ENCODE measurements around the gene ST7. TPM values are rescaled to one million over a fixed set of nuclear protein-coding genes. Genes with fewer than 3 reads are reported as not detected.
A peak's percentile ranks its signal among the peaks of the same experiment; 100 is the strongest.

ST7 gene
- total RNA-seq, 1 donor from 2014 or later = 39.3 TPM

- Mint-ChIP-seq H3K4me1 (ENCODE audit: low read depth, unreplicated experiment) (peaks cover 12% of the 10 kb centered on the region), H3K36me3 (ENCODE audit: low read depth, unreplicated experiment) (peaks cover 9% of the 10 kb centered on the region), H3K27me3 (ENCODE audit: low read depth, unreplicated experiment) (no peaks in the 10 kb centered on the region), H3K27ac (ENCODE audit: unreplicated experiment) (no peak overlapping the region), H3K9me3 (ENCODE audit: unreplicated experiment) (peaks cover 3% of the 10 kb centered on the region), H3K4me3 (ENCODE audit: unreplicated experiment) (no peak overlapping the region)
- Histone ChIP-seq H4K20me1 (ENCODE audit: insufficient read depth, low read length) (peaks cover 12% of the 10 kb centered on the region), H3K4me2 (ENCODE audit: low read length) (no peak overlapping the region), H3K27ac (ENCODE audit: low read depth, low read length) (no peak overlapping the region), H3K9me3 (ENCODE audit: insufficient read depth, low read depth, low read length) (no peaks in the 10 kb centered on the region), H2AFZ (ENCODE audit: low read depth, low read length) (no peak overlapping the region), H3K79me2 (ENCODE audit: insufficient read depth, low read length) (peaks cover 55% of the 10 kb centered on the region), H3K4me1 (ENCODE audit: insufficient read depth, low read length) (peaks cover 4% of the 10 kb centered on the region), H3K36me3 (ENCODE audit: insufficient read depth, low read length) (no peaks in the 10 kb centered on the region), H3K9ac (ENCODE audit: low read length) (no peak overlapping the region), H3K27me3 (ENCODE audit: insufficient read depth, low read length) (no peaks in the 10 kb centered on the region), H3K4me3 (ENCODE audit: insufficient read depth, low read depth, low read length) (no peak overlapping the region)
- no peak for FAIRE-seq
- DNase-seq (ENCODE audit: low read depth) = peak; percentile 33
- TF ChIP-seq EZH2 (IDR thresholded peaks at IDR 0.05; ENCODE audit: insufficient read depth, low read length) (no peak), CTCF (IDR thresholded peaks at IDR 0.05; ENCODE audit: insufficient read depth, low read depth, low read length) (no peak)
Measured at GRCh38 chr7:117043108-117043825, 90.0 kb downstream of the ST7 start.

- H3K27me3 ChIP-seq (ENCODE audit: insufficient read depth, low read length) = no peaks in the 10 kb centered on the region
- H4K20me1 ChIP-seq (ENCODE audit: insufficient read depth, low read length) = peaks cover 25% of the 10 kb centered on the region
- H3K79me2 ChIP-seq (ENCODE audit: insufficient read depth, low read length) = peaks cover 69% of the 10 kb centered on the region
- H3K36me3 Mint-ChIP-seq (ENCODE audit: low read depth, unreplicated experiment) = peaks cover 8% of the 10 kb centered on the region
- H3K9me3 Mint-ChIP-seq (ENCODE audit: unreplicated experiment) = peaks cover 3% of the 10 kb centered on the region
- H3K4me2 ChIP-seq (ENCODE audit: low read length) = no peak overlapping the region
- no peak overlapping the region for H3K4me3 ChIP-seq (ENCODE audit: insufficient read depth, low read depth, low read length)
- no peak overlapping the region for H3K27ac ChIP-seq (ENCODE audit: low read depth, low read length)
- FAIRE-seq (no peak), DNase-seq (ENCODE audit: low read depth) (no peak)
- H3K27me3 Mint-ChIP-seq (ENCODE audit: low read depth, unreplicated experiment) = no peaks in the 10 kb centered on the region
- peaks cover 12% of the 10 kb centered on the region for H3K4me1 Mint-ChIP-seq (ENCODE audit: low read depth, unreplicated experiment)
- H3K9ac ChIP-seq (ENCODE audit: low read length) = no peak overlapping the region
- TF ChIP-seq CTCF (IDR thresholded peaks at IDR 0.05; ENCODE audit: insufficient read depth, low read depth, low read length) = no peak
- TF ChIP-seq EZH2 (IDR thresholded peaks at IDR 0.05; ENCODE audit: insufficient read depth, low read length) = no peak
- no peak overlapping the region for H3K4me3 Mint-ChIP-seq (ENCODE audit: unreplicated experiment)
- peaks cover 4% of the 10 kb centered on the region for H3K4me1 ChIP-seq (ENCODE audit: insufficient read depth, low read length)
- H3K36me3 ChIP-seq (ENCODE audit: insufficient read depth, low read length) = no peaks in the 10 kb centered on the region
- no peaks in the 10 kb centered on the region for H3K9me3 ChIP-seq (ENCODE audit: insufficient read depth, low read depth, low read length)
- no peak overlapping the region for H2AFZ ChIP-seq (ENCODE audit: low read depth, low read length)
- H3K27ac Mint-ChIP-seq (ENCODE audit: unreplicated experiment) = no peak overlapping the region
Measured at GRCh38 chr7:117044664-117045063, 91.4 kb downstream of the ST7 start.
